ENCODE measurements around the gene ZNF526. TPM values are rescaled to one million over a fixed set of nuclear protein-coding genes. Genes with fewer than 3 reads are reported as not detected.
A peak's percentile ranks its signal among the peaks of the same experiment; 100 is the strongest.

ZNF526 gene
- total RNA-seq, 6 experiments from 2014 or later = 1.9 to 3.9 (median 3.4) TPM

GRCh38 chr19:42249149-42249750 is 29.1 kb downstream of the ZNF526 start:
- no peak for ATAC-seq
- Histone ChIP-seq H3K27ac (no peak overlapping the region), H3K9me3 (no peaks in the 10 kb centered on the region), H3K36me3 (peaks cover 0 to 16% (median 5%) of the 10 kb centered on the region in 4 donors), H3K4me3 (no peak overlapping the region), H3K4me1 (peaks cover 0 to 30% (median 11%) of the 10 kb centered on the region in 4 donors), H3K27me3 (no peaks in the 10 kb centered on the region)
- intact Hi-C loops (cut with DNase I) = loop anchor here in 1 of 2 donors (10.0 kb wide), 1 partner anchor 46 kb away; no protein-coding TSS in a partner anchor
- WGBS (ENCODE audit: insufficient coverage, low coverage, low lambda C conversion rate, missing lambda C conversion rate) = 75% methylated on average over 11 of the region's 36 CpGs
- TF ChIP-seq POLR2A (IDR thresholded peaks at IDR 0.05) (no peak), CTCF (IDR thresholded peaks at IDR 0.05) (no peak)
- no peak for DNase-seq

- H3K4me3 ChIP-seq = no peak overlapping the region
- no peak overlapping the region for H3K27ac ChIP-seq
- DNase-seq = no peak
- ATAC-seq = no peak
- intact Hi-C loops (cut with DNase I) = loop anchor here (5.0 to 10.0 kb wide), 2 partner anchors 38 to 45 kb away; no protein-coding TSS in a partner anchor
- peaks cover 0 to 16% (median 5%) of the 10 kb centered on the region in 4 donors for H3K36me3 ChIP-seq
- H3K4me1 ChIP-seq = peaks cover 0 to 30% (median 10%) of the 10 kb centered on the region in 4 donors
- H3K27me3 ChIP-seq = no peaks in the 10 kb centered on the region
- no peak for TF ChIP-seq POLR2A (IDR thresholded peaks at IDR 0.05)
- TF ChIP-seq CTCF (IDR thresholded peaks at IDR 0.05) = no peak
- no peaks in the 10 kb centered on the region for H3K9me3 ChIP-seq
- WGBS (ENCODE audit: insufficient coverage, low coverage, low lambda C conversion rate, missing lambda C conversion rate) = 62% methylated on average over 4 of the region's 6 CpGs
Measured at GRCh38 chr19:42249769-42250168, 29.7 kb downstream of the ZNF526 start.

- no peak for ATAC-seq
Measured at GRCh38 chr19:42250183-42250665, 30.1 kb downstream of the ZNF526 start.

More at GRCh38 chr19:42250183-42250665, 30.1 kb downstream of the ZNF526 start:
- intact Hi-C loops (cut with DNase I) = loop anchor here in 1 of 2 donors (5.0 kb wide), 1 partner anchor 37 kb away; no protein-coding TSS in a partner anchor
- WGBS (ENCODE audit: insufficient coverage, low coverage, low lambda C conversion rate, missing lambda C conversion rate) = no CpG with 5 or more reads among the region's 15 CpGs
- H3K4me1 ChIP-seq = peaks cover 0 to 26% (median 8%) of the 10 kb centered on the region in 4 donors
- H3K36me3 ChIP-seq = peaks cover 0 to 16% (median 5%) of the 10 kb centered on the region in 4 donors
- peak overlapping the region in 1 of 3 donors; percentile 24 for H3K27ac ChIP-seq
- H3K9me3 ChIP-seq = no peaks in the 10 kb centered on the region
- no peaks in the 10 kb centered on the region for H3K27me3 ChIP-seq
- DNase-seq = no peak
- no peak for TF ChIP-seq CTCF (IDR thresholded peaks at IDR 0.05)
- no peak for TF ChIP-seq POLR2A (IDR thresholded peaks at IDR 0.05)
- no peak overlapping the region for H3K4me3 ChIP-seq
